ENCODE measurements around the gene PTPRM. TPM values are rescaled to one million over a fixed set of nuclear protein-coding genes. Genes with fewer than 3 reads are reported as not detected.

PTPRM gene
- total RNA-seq, 1 donor from 2014 or later: 32.3 TPM

DNA sequence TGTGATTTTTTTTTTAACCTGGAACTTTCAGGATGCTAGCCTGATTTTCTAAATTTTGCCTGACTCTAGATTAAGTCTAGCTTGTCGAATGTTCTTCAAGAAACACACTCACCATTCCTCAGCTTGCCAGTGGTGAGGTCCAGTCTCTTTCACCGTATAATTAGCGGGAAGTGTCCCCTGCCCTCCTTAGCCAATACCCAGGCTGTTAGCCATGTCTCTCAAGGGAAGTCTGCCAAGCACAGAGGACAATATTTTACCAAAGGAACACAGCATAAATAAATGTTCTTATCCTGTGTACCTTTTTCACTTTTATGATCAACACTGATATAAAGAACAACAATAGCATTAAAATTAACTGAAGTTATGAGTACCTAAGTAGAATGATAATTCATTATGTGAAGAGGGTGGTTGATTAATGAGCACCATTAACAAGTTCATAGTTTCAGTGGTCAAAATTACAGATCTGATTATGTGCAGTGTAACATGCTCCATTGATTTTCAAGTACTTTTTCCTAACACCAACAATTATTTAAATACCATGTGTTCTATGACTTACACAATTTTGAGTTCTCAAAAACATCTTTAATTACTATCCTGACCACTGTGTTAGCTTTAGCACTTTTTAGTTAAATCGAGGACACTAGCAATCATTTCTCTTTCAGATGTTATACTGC lies 596.3 kb downstream of the PTPRM start:
- DNase-seq (ENCODE audit: low read depth in 2 of 2): no peak

DNA sequence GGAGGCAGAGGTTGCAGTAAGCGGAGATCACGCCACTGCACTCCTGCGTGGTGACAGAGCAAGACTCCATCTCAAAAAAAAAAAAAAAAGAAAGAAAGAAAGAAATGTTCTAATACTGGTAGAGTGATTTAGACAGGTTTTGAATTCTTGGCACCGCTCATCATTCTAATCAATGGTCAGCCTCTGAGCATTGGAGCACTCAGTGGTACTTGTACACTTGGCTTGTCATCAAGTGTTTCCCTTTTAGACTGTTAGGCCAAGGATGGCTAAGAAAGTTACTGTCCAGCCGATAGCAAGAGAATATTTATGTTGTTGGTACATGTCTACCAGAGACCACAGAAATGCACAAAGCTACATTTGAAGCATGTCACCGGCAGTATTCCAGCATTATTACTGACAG lies 598.0 kb downstream of the PTPRM start:
- no peak for DNase-seq (ENCODE audit: low read depth in 2 of 2)

- no peak for DNase-seq (ENCODE audit: low read depth in 2 of 2)
These were observed 599.9 kb downstream of the PTPRM start for GRCh38 chr18:8167026-8167425.

GRCh38 chr18:8167673-8168072 lies 600.6 kb downstream of the PTPRM start:
- DNase-seq (ENCODE audit: low read depth in 2 of 2): no peak

DNA sequence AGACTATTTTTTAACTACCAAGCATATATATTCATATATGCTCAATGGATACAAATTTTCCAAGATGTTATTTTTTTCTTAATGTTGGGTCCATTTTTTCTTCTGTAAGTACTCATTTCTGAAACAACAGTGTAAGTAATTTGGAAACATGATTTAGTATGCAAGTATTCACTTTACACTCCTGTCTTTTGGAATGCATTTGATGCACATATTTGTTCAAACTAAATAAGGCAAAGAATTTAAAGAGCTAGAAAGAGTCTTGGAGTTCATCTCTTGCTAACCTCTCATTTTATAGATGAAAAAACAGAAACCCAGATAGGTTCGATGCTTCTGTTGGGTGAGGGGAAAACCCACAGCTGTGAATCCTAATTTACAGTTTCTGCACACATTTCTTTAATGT lies 602.6 kb downstream of the PTPRM start:
- no peak for DNase-seq (ENCODE audit: low read depth in 2 of 2)

DNA sequence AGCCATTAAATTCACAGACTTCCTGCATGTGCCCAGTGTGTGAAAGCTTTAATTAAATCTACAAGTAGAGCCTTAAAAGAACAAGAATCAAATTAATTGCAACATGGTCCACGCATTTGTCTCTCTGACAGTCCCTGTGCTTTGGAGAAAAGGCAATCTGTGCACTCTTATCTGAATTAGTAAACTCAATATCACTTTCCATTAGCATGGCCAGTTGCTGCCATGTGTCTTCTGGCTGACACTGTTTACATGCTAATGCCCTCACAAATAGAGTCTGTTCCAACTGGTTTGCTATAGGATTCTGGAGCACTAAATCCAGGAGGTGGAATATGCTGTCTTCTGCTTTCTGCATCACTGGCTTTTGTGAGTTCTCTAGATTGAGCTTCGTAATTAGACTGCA lies 607.7 kb downstream of the PTPRM start:
- no peak for DNase-seq (ENCODE audit: low read depth in 2 of 2)

GRCh38 chr18:8175501-8176061 lies 608.5 kb downstream of the PTPRM start:
- no peak for DNase-seq (ENCODE audit: low read depth in 2 of 2)

DNA sequence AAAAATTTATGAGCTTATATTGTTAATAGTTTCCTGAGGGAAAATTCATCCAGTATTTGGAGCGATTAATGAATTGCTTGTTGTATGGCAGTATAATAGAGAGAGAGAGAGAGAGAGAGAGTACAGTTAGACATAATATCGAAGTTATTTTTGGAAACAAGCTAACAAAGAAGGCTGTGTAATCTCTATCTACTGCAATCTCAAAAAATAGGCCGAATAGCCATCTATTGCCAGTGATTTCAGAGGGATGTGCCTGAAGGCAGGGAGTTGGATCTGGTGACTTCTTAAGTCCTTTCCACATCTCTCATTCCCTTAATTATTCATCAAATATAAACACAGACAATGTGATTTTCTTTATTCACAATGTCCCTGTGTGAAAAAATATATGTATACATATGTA lies 609.0 kb downstream of the PTPRM start:
- DNase-seq (ENCODE audit: low read depth in 2 of 2): no peak

DNA sequence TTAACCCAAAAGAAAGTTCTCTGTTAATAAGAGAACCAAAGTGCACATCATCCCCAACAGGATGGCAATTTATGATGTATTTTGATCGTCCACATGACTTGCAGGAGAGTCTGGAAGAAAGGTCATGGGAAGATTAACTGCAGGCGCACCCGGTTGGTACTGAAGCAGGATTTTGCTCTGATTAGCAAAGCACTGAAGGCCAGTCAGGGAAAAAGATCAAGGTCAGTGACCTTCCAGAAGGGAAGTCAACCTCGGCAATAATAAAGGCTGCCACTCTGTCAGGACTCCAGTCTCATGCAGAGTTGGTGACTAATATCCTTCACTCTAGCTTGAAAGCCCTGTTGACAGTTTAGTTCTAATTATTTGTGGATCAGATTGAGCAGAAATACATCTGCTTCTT lies 609.4 kb downstream of the PTPRM start:
- peak in 1 of 2 donors; percentile 56 for DNase-seq (ENCODE audit: low read depth in 2 of 2)

- peak in 1 of 2 donors; percentile 22 for DNase-seq (ENCODE audit: low read depth in 2 of 2)
These were observed 610.4 kb downstream of the PTPRM start for GRCh38 chr18:8177330-8178016.

GRCh38 chr18:8186413-8186812 lies 619.3 kb downstream of the PTPRM start:
- no peak for DNase-seq (ENCODE audit: low read depth in 2 of 2)

DNA sequence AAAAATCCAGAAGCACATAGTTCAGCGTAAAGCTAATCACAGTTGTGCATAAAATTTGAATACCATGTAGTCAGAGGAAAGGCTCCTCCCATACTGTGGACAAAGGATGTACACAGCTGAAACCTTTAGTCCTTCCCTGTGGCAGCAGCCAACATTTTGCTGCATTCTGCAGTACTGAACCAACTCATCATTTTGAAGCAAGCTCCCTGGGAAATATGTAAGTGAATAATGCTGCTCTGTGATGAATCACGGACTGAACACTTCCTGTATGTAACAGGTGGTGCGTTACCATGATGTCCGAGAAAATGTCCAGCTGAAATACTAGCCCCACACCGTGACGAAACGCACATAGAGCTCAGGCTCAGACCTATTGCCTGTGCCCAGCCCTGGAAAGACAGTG lies 621.1 kb downstream of the PTPRM start:
- DNase-seq (ENCODE audit: low read depth in 2 of 2): peak in 1 of 2 donors; percentile 38

DNA sequence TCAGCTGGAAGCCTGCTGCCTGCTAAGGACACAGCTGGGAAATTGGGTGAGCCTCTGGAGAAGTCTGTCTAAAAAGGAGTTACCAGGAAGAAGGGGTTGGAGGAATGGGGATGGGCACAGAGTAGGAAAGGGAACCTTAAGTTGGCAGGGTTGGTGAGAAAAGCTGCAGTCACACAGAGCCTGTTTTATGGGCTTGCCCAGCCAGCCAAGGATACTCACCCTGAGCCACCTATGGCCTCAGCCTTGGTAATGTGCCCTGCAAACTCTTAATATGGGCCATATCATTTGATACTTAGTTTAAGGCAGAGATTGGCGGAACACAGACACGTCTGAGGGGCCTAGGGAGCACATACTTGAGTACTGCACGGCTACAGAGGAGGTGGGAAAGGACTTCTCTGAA lies 623.9 kb downstream of the PTPRM start:
- no peak for DNase-seq (ENCODE audit: low read depth in 2 of 2)

- DNase-seq (ENCODE audit: low read depth in 2 of 2): no peak
These were observed 627.3 kb downstream of the PTPRM start for GRCh38 chr18:8194431-8194830.

DNA sequence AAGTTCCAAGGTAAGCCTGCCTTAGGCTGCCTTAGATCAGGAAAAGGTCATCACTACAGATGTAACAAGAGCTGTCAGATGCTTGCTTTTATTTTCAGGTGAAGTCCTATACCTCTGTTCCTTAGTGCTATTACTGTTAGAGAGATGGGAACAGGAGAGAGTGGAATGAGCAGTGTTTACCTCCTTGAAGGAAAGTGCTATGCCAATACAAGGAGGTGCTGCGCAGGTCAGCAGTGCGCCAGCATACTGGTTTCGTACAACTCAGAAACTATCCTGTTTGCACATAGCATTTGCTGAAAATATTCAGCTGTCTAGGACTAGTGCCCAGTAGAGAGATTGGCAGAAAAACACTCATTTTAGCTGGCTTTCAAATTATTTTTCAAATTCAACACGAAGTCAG lies 629.1 kb downstream of the PTPRM start:
- DNase-seq (ENCODE audit: low read depth in 2 of 2): no peak

DNA sequence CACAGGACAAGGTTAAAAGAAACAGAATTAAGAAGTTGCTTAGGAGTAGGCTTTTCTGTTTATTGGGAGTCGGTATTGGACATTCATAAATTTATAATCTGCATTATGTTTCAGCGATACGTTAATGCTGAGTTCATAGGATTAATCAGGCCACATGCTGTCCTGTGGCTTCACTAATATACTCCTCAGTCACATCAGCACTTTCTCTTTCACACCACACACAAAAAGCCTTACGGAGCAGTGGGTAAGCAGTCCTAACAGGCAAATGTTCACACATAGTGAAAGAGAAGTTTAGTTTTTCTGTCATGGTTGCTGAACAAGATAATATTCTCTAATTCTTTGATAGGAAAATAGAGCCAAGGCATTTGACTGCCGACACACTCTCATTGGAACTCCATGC lies 630.4 kb downstream of the PTPRM start:
- DNase-seq (ENCODE audit: low read depth in 2 of 2): no peak

DNA sequence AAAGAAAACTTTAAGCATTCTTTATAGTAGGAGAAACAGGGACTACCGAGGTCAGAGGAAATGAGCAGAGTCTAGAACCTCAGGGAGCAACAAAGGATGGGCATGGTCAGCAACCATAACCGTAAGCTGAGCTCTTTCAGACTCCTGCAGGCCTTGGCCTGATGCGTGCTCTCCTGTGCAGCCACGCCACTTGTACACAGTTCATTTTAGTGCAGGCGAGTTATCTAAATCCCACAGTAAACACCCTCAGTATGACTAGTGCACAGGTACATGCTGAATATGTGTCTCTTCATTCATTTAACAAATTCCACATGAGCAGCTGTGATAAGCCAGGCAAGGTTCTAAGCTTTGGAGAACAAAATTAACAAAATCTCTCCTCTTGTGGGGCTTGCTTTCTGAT lies 640.9 kb downstream of the PTPRM start:
- DNase-seq (ENCODE audit: low read depth in 2 of 2): no peak

DNA sequence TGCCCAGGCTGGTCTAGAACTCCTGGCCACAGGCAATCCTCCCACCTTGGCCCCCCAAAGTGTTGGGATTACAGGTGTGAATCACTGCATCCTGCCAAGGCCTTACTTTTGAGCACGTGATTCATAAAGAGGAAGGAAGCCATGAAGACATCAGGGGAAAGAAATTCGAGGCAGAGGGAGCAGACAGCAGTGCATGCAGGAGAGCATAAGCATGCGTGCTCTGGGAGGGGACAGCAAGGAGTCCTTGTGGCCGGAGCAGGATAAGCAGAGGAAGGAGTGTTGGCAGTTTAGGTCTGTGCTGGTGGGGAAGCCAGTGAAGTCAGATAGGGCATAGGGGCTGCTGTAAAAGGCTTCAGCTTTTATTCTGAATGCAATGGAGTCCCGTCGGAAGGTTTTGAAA lies 641.6 kb downstream of the PTPRM start:
- peak in 1 of 2 donors; percentile 11 for DNase-seq (ENCODE audit: low read depth in 2 of 2)

DNA sequence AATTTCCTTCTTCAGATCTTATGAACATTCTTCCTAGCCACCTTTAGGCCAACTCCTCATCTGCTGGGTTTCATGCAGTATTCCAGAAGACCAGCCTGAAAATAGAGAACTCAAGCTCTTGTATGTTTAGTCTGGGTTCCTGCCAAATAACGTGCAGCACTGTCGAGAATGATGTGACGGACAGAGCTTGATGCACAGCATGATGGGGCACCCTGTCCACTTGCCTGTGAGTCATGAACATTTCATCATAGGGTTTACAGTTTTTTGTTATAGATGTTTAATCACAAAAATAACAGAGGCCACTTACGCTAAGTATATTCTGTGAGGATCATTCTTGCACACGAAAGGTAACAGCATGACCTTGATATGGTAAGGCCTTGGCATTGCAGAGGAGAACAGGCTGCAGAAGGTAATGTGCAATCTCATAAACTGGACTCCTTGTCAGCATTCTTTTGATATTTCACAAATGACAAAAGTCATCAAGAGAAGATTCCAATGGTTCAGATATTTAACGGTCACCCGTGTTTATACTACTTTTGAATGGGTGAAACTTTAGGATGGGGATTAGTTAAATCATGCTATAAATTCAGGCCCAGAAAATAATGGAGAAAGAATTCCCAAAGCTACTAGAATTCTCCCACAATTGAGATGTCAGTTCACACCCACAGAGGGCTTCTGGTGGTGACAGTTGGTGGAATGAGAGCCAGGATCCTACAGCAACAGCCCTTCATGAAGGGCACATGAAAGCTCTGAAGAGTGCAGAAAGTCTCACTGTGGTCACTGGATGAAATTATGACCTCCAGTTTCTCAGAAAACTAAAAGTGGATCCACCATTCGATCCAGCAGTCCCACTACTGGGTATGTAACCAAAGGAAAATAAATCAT lies 646.0 kb downstream of the PTPRM start:
- DNase-seq (ENCODE audit: low read depth in 2 of 2): peak in 1 of 2 donors; percentile 25

DNA sequence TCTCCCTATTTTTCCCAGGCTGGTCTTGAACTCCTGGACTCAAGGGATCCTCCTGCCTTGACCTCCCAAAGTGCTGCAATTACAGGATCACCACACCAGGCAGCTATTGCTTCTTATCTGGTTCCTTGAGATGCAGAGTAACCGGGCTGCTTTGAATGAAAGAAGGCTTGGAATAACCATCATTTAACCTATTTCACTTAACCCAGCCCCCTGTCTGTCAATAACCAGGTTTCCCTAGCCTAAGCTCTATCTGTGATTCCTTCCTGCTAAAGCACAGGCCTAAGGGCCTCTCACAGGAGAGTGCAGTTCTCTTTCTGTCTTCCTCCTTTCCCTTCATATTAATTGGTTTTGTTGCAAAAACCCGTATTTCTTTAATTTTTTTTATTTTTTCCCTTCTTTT lies 648.6 kb downstream of the PTPRM start:
- no peak for DNase-seq (ENCODE audit: low read depth in 2 of 2)

GRCh38 chr18:8217051-8217564 lies 650.0 kb downstream of the PTPRM start:
- DNase-seq (ENCODE audit: low read depth in 2 of 2): no peak

GRCh38 chr18:8218197-8218596 lies 651.1 kb downstream of the PTPRM start:
- no peak for DNase-seq (ENCODE audit: low read depth in 2 of 2)

Data from dermis microvascular lymphatic vessel endothelial cell (primary cell).